ENCODE measurements around the gene HDAC4.

- TF ChIP-seq CTCF (conservative IDR thresholded peaks at IDR 0.05; ENCODE audit: low read depth in 2 of 2) (no peak), JUNB (IDR thresholded peaks at IDR 0.05; ENCODE audit: unreplicated experiment) (no peak), CREB1 (CRISPR knock-in tag; IDR thresholded peaks at IDR 0.05; ENCODE audit: low read depth) (no peak), ETS1 (IDR thresholded peaks at IDR 0.05) (no peak)
Observed at GRCh38 chr2:239264492-239264837, 136.4 kb downstream of the HDAC4 start.

Data from GM23338 (cell line).